ENCODE measurements around the gene GFOD1.

The GFOD1 gene

GRCh38 chr6:13412211-13412610 is 75.2 kb downstream of the GFOD1 start:
- Histone ChIP-seq H3K4me3 (ENCODE audit: low read depth, low read length) (no peak overlapping the region), H3K9me3 (ENCODE audit: control insufficient read depth, low read length) (no peaks in the 10 kb centered on the region), H3K9ac (no peak overlapping the region), H3K79me2 (peaks cover 2% of the 10 kb centered on the region), H2AFZ (no peak overlapping the region), H3K27me3 (ENCODE audit: control insufficient read depth, insufficient read depth, low read length) (no peaks in the 10 kb centered on the region), H3K36me3 (ENCODE audit: control insufficient read depth, insufficient read depth, low read length) (no peaks in the 10 kb centered on the region), H3K4me2 (ENCODE audit: low read length) (no peak overlapping the region), H3K4me1 (no peaks in the 10 kb centered on the region), H3K27ac (no peak overlapping the region)
- no peak for TF ChIP-seq CTCF (IDR thresholded peaks at IDR 0.05)

GRCh38 chr6:13411484-13411883 is 75.9 kb downstream of the GFOD1 start:
- Histone ChIP-seq H3K36me3 (ENCODE audit: control insufficient read depth, insufficient read depth, low read length) (no peaks in the 10 kb centered on the region), H3K9ac (no peak overlapping the region), H2AFZ (no peak overlapping the region), H3K27ac (no peak overlapping the region), H3K27me3 (ENCODE audit: control insufficient read depth, insufficient read depth, low read length) (no peaks in the 10 kb centered on the region), H3K4me1 (no peaks in the 10 kb centered on the region), H3K9me3 (ENCODE audit: control insufficient read depth, low read length) (no peaks in the 10 kb centered on the region), H3K4me3 (ENCODE audit: low read depth, low read length) (no peak overlapping the region), H3K4me2 (ENCODE audit: low read length) (no peak overlapping the region), H3K79me2 (peaks cover 2% of the 10 kb centered on the region)
- TF ChIP-seq CTCF (IDR thresholded peaks at IDR 0.05): no peak

- H3K9ac ChIP-seq: no peak overlapping the region
- H3K9me3 ChIP-seq (ENCODE audit: control insufficient read depth, low read length): no peaks in the 10 kb centered on the region
- no peaks in the 10 kb centered on the region for H3K36me3 ChIP-seq (ENCODE audit: control insufficient read depth, insufficient read depth, low read length)
- H3K27me3 ChIP-seq (ENCODE audit: control insufficient read depth, insufficient read depth, low read length): no peaks in the 10 kb centered on the region
- H3K79me2 ChIP-seq: peaks cover 2% of the 10 kb centered on the region
- H3K4me2 ChIP-seq (ENCODE audit: low read length): no peak overlapping the region
- no peak overlapping the region for H3K4me3 ChIP-seq (ENCODE audit: low read depth, low read length)
- H3K4me1 ChIP-seq: no peaks in the 10 kb centered on the region
- no peak overlapping the region for H2AFZ ChIP-seq
- no peak overlapping the region for H3K27ac ChIP-seq
- TF ChIP-seq CTCF (IDR thresholded peaks at IDR 0.05): no peak
These were observed 77.4 kb downstream of the GFOD1 start for GRCh38 chr6:13409991-13410390.

DNA sequence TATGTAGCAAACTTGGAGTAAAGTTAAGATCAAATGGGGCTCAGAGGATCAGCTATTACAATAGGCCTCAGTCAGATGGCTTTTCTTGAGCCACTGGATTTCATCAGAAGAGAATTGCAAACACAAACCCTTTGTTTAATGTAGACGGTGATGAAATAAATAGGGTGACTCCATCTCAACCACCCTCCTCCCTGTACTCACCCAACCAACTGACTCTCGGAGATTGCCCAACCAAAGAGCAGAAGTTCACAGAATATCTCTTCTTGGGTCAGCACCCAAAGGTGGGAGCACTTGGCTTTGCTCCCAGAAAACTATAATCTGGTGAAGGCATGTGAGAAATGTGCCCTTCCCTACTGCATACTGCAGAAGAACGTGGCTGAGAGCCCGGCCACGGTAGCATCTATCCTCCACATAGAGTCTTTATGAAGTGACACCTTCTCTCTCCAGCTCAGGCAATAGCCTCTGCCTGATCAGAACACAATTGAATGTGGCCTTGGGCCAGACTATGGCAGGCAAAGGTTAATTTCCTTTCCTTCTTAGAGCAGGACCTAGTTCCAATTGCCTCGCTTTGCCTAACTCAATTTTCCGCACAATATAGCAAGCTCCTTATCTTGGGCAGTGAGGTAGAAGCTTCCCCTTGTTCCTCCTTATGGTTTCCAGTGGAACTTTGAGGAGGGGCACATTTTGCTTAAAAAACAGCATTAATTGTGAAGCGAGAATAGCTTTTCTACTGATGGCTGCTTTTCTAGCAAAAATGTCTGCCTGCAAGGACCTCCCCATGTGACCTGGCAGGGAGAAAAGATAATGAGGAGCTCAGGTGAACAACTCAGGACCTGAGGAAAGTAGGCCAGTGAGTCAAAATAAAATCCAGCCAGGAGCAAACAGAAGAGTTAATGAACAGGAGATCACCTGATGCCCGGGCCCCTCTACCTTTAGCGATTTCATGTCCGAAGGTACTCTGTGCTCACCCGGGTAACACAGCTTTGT is 79.4 kb downstream of the GFOD1 start:
- Histone ChIP-seq H3K4me3 (ENCODE audit: low read depth, low read length) (no peak overlapping the region), H3K27ac (no peak overlapping the region), H3K4me2 (ENCODE audit: low read length) (no peak overlapping the region), H3K27me3 (ENCODE audit: control insufficient read depth, insufficient read depth, low read length) (no peaks in the 10 kb centered on the region), H3K9me3 (ENCODE audit: control insufficient read depth, low read length) (no peaks in the 10 kb centered on the region), H3K36me3 (ENCODE audit: control insufficient read depth, insufficient read depth, low read length) (no peaks in the 10 kb centered on the region), H3K79me2 (peaks cover 2% of the 10 kb centered on the region), H3K4me1 (no peaks in the 10 kb centered on the region), H2AFZ (no peak overlapping the region), H3K9ac (no peak overlapping the region)
- no peak for TF ChIP-seq CTCF (IDR thresholded peaks at IDR 0.05)

DNA sequence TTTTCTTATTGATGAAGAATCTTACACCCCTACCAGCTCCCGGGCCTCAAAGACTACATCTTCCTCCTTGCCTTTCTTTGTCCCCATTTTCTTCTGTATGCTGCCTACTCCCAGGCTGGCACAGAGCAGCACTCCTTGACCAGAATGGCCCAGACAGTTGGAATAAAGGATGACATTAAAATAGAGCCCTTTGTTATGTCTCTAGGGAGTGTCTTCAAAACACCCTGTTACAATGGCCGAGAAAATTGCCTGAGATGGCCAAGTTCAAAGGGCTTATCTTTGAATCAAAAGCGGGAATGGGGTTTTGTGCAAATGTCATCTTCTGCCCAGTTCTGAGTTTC is 80.1 kb downstream of the GFOD1 start:
- Histone ChIP-seq H3K79me2 (no peaks in the 10 kb centered on the region), H3K4me3 (ENCODE audit: low read depth, low read length) (no peak overlapping the region), H3K9ac (no peak overlapping the region), H3K27me3 (ENCODE audit: control insufficient read depth, insufficient read depth, low read length) (no peaks in the 10 kb centered on the region), H3K36me3 (ENCODE audit: control insufficient read depth, insufficient read depth, low read length) (no peaks in the 10 kb centered on the region), H3K27ac (no peak overlapping the region), H3K4me2 (ENCODE audit: low read length) (no peak overlapping the region), H2AFZ (no peak overlapping the region), H3K9me3 (ENCODE audit: control insufficient read depth, low read length) (no peaks in the 10 kb centered on the region), H3K4me1 (no peaks in the 10 kb centered on the region)
- no peak for TF ChIP-seq CTCF (IDR thresholded peaks at IDR 0.05)
